PC-3 (cell line): ENCODE measurements around the gene RPS19BP1. TPM values are rescaled to one million over a fixed set of nuclear protein-coding genes. Genes with fewer than 3 reads are reported as not detected.

ENCODE experiments used
- ATAC-seq: fragments of 200-7000 bp; cut with Tn5 transposase; 2 replicates; pipeline ENCODE4 v1.9.1; 2020; ENCODE audit warnings: mild to moderate bottlenecking, moderate library complexity
- Bru-seq: library from RNA; stranded (reverse); fragments of 400-500 nt; gene quantifications from one replicate; lab custom pipeline; 2021; lab: Mats Ljungman, UMichigan
- BruChase-seq, 2 experiments: library from RNA; stranded (reverse); fragments of 400-500 nt; gene quantifications; one replicate each; lab custom pipeline; 2021; lab: Mats Ljungman, UMichigan
- BruUV-seq: library from RNA; stranded (reverse); fragments of 400-500 nt; replicated peaks from 2 replicates; lab custom pipeline; 2021; lab: Mats Ljungman, UMichigan
- CTCF ChIA-PET: fragments of 300-600 bp; sonication (Branson Sonifier 250); formaldehyde crosslinking; loops from one replicate; lab custom pipeline; 2022; ENCODE audit warnings: antibody characterized with exemption; lab: Charles Lee
- POLR2A ChIA-PET: fragments of 300-600 bp; sonication (Branson Sonifier 250); formaldehyde crosslinking; loops from one replicate; lab custom pipeline; 2022; ENCODE audit warnings: antibody characterized with exemption; ENCODE audit not compliant: unreplicated experiment; lab: Charles Lee
- DNase-seq: peaks from one replicate; pipeline ENCODE4 v3.0.0-alpha.2; 2015
- H2AFZ ChIP-seq: fragments of 300-600 bp; sonication (generic); 2 replicates; pipeline ENCODE4 v1.6.0; 2016; ENCODE audit warnings: antibody characterized with exemption, low read length
- H3F3A ChIP-seq: fragments of 300-600 bp; sonication (generic); one replicate; pipeline ENCODE4 v1.6.0; 2017; ENCODE audit warnings: antibody characterized with exemption, low read length, control low read depth, mild to moderate bottlenecking; ENCODE audit not compliant: unreplicated experiment
- H3K27ac ChIP-seq: fragments of 300-600 bp; sonication (generic); 2 replicates; pipeline ENCODE4 v1.5.1; 2016; ENCODE audit warnings: mild to moderate bottlenecking, low read length
- H3K27me3 ChIP-seq: fragments of 300-600 bp; sonication (generic); 2 replicates; pipeline ENCODE4 v1.6.1; 2016; ENCODE audit warnings: low read length, mixed read lengths
- H3K36me3 ChIP-seq: fragments of 300-600 bp; sonication (generic); 2 replicates; pipeline ENCODE4 v1.6.1; 2016; ENCODE audit warnings: low read depth, mixed run types, low read length, mixed read lengths
- H3K4me1 ChIP-seq: fragments of 300-600 bp; sonication (generic); 2 replicates; pipeline ENCODE4 v1.5.1; 2016; ENCODE audit warnings: low read length; ENCODE audit not compliant: insufficient read depth
- H3K4me2 ChIP-seq: fragments of 300-600 bp; sonication (generic); 2 replicates; pipeline ENCODE4 v1.6.0; 2016; ENCODE audit warnings: low read length
- H3K4me3 ChIP-seq: fragments of 300-600 bp; sonication (generic); 2 replicates; pipeline ENCODE4 v1.5.1; 2016; ENCODE audit warnings: mild to moderate bottlenecking, low read length, mixed read lengths
- H3K79me2 ChIP-seq: fragments of 300-600 bp; sonication (generic); 2 replicates; pipeline ENCODE4 v1.6.1; 2017; ENCODE audit warnings: low read length, mixed read lengths
- H3K9ac ChIP-seq: fragments of 300-600 bp; sonication (generic); 2 replicates; pipeline ENCODE4 v1.6.0; 2016; ENCODE audit warnings: mild to moderate bottlenecking, low read length
- H3K9me2 ChIP-seq: fragments of 300-600 bp; sonication (generic); replicated peaks from 2 replicates; pipeline ENCODE4 v1.6.1; 2016; ENCODE audit warnings: mixed run types, low read length, mixed read lengths
- H3K9me3 ChIP-seq: fragments of 300-600 bp; sonication (generic); 2 replicates; pipeline ENCODE4 v1.6.1; 2016; ENCODE audit warnings: low read length, mixed read lengths
- H4K20me1 ChIP-seq: fragments of 300-600 bp; sonication (generic); 2 replicates; pipeline ENCODE4 v1.6.1; 2016; ENCODE audit warnings: low read length, mixed read lengths
- EZH2 ChIP-seq: fragments of 300-600 bp; sonication (generic); IDR thresholded peaks from one replicate; pipeline ENCODE4 v1.6.1; 2017; ENCODE audit warnings: antibody characterized with exemption, mild to moderate bottlenecking, low read length; ENCODE audit not compliant: unreplicated experiment
- EZH2phosphoT487 ChIP-seq: fragments of 300-600 bp; sonication (generic); IDR thresholded peaks from 2 replicates; pipeline ENCODE4 v1.6.1; 2018; ENCODE audit warnings: mild to moderate bottlenecking, antibody characterized with exemption, low read length, borderline replicate concordance
- intact Hi-C: fragments of 100-400 bp; cut with micrococcal nuclease; formaldehyde crosslinking; loops from 2 replicates; pipeline ENCODE4 v1.9.0; 2023
- long read RNA-seq: library from polyadenylated mRNA; unstranded; transcript quantifications from one replicate; pipeline ENCODE4 v2.0.0, GENCODE V29; 2021; ENCODE audit not compliant: unreplicated experiment
- total RNA-seq: library from RNA; depleted of rRNA; stranded (reverse); fragments of >200 nt; gene quantifications from 2 replicates; pipeline ENCODE4 v1.2.3, GENCODE V29; 2014; rRNA removed
- TF ChIP-seq, protein P1 (sequence below): fragments of 300-600 bp; sonication (generic); conservative IDR thresholded peaks from 2 replicates; pipeline ENCODE4 v1.5.1; 2017; ENCODE audit warnings: antibody characterized with exemption, low read depth, mild to moderate bottlenecking, low read length

Gene RPS19BP1
- total RNA-seq (253 and 320 TPM in 2 replicates), Bru-seq, nascent RNA (percentile 88 among the genes with signal in this experiment), BruChase-seq, experiment 1, labeled RNA remaining after a 6-hour chase (percentile 91 among the genes with signal in this experiment), BruChase-seq, experiment 2, labeled RNA remaining after a 2-hour chase (percentile 85 among the genes with signal in this experiment)
- long read RNA-seq, transcript RPS19BP1-201 (4 exons, 927 nt), result major isoform, 85 of 107 reads
- long read RNA-seq, partial matches to known transcripts, result 0 of 107 reads
- long read RNA-seq, other reads (novel, unspliced or antisense), result 20 of 107 reads

GRCh38 chr22:39532215-39533073, at the start of gene RPS19BP1:
RPS19BP1 (minus strand) TSS chr22:39532748; CDS start chr22:39532738, 10 bp downstream.
- H3K4me3 ChIP-seq, result peak within 1 kb of the TSS; percentile 90
- no peaks in the 10 kb centered on the region; the same call in 1 of the 2 replicates for H3K36me3 ChIP-seq
- no peaks in the 10 kb centered on the region for H3K9me3 ChIP-seq
- H3K79me2 ChIP-seq, result peaks cover 26% of the 10 kb centered on the region
- H4K20me1 ChIP-seq, result peaks cover 8% of the 10 kb centered on the region
- no peaks in the 10 kb centered on the region for H3F3A ChIP-seq
- peaks cover 24% of the 10 kb centered on the region for H3K4me1 ChIP-seq
- TF ChIP-seq, protein P1, sequence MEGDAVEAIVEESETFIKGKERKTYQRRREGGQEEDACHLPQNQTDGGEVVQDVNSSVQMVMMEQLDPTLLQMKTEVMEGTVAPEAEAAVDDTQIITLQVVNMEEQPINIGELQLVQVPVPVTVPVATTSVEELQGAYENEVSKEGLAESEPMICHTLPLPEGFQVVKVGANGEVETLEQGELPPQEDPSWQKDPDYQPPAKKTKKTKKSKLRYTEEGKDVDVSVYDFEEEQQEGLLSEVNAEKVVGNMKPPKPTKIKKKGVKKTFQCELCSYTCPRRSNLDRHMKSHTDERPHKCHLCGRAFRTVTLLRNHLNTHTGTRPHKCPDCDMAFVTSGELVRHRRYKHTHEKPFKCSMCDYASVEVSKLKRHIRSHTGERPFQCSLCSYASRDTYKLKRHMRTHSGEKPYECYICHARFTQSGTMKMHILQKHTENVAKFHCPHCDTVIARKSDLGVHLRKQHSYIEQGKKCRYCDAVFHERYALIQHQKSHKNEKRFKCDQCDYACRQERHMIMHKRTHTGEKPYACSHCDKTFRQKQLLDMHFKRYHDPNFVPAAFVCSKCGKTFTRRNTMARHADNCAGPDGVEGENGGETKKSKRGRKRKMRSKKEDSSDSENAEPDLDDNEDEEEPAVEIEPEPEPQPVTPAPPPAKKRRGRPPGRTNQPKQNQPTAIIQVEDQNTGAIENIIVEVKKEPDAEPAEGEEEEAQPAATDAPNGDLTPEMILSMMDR, result no peak
- TF ChIP-seq EZH2phosphoT487, result no peak
- no peak for TF ChIP-seq EZH2
- peak within 1 kb of the TSS; percentile 42 for H3K27ac ChIP-seq
- peak; percentile 98 for DNase-seq
- H3K9me2 ChIP-seq, result no peaks in the 10 kb centered on the region
- no peaks in the 10 kb centered on the region for H3K27me3 ChIP-seq
- ATAC-seq, result peak; percentile 78
- no TSS peak for BruUV-seq
- ChIA-PET CTCF (no interaction called here), POLR2A (no interaction called here)
- H3K4me2 ChIP-seq, result peak within 1 kb of the TSS; percentile 86
- H3K9ac ChIP-seq, result peak within 1 kb of the TSS; percentile 94
- intact Hi-C loops, result loop anchor here (5.0 kb wide), 3 partner anchors 35 to 510 kb away; no protein-coding TSS in a partner anchor
- peak within 1 kb of the TSS; percentile 79 for H2AFZ ChIP-seq

GRCh38 chr22:39581303-39581702, 48.8 kb upstream of the RPS19BP1 start:
- ChIA-PET CTCF (no interaction called here), POLR2A (no interaction called here)
- H3F3A ChIP-seq, result no peaks in the 10 kb centered on the region
- H4K20me1 ChIP-seq, result no peaks in the 10 kb centered on the region
- H3K27me3 ChIP-seq, result no peaks in the 10 kb centered on the region
- no peaks in the 10 kb centered on the region for H3K79me2 ChIP-seq
- no peak for ATAC-seq
- H3K9me3 ChIP-seq, result no peaks in the 10 kb centered on the region
- no peaks in the 10 kb centered on the region for H3K9me2 ChIP-seq
- no peak overlapping the region for H3K4me3 ChIP-seq
- intact Hi-C loops, result no loop called here
- TF ChIP-seq EZH2phosphoT487 (no peak), EZH2 (no peak)
- TF ChIP-seq, protein P1, result no peak
- no peaks in the 10 kb centered on the region for H3K4me1 ChIP-seq
- BruUV-seq, result no TSS peak
- H3K9ac ChIP-seq, result no peak overlapping the region
- H3K36me3 ChIP-seq, result no peaks in the 10 kb centered on the region
- H3K27ac ChIP-seq, result no peak overlapping the region
- no peak overlapping the region for H3K4me2 ChIP-seq
- H2AFZ ChIP-seq, result no peak overlapping the region
- no peak for DNase-seq
